Stimulated activated CD4-positive, alpha-beta T cell treated with anti-CD3 and anti-CD28 coated beads, Interleukin-4, amount 100 ng/mL, for 4 hours (primary cell): ENCODE measurements around the gene ZCCHC8.
"Not testable (repeated sequence)": the region's sequence is repeated elsewhere in the genome, so short reads cannot be mapped to it uniquely, and the experiment has no call there.

Experiments used
- DNase-seq, 2 experiments: peaks; one replicate each; pipeline ENCODE4 v3.0.0-alpha.2; 2020

Gene ZCCHC8

DNA sequence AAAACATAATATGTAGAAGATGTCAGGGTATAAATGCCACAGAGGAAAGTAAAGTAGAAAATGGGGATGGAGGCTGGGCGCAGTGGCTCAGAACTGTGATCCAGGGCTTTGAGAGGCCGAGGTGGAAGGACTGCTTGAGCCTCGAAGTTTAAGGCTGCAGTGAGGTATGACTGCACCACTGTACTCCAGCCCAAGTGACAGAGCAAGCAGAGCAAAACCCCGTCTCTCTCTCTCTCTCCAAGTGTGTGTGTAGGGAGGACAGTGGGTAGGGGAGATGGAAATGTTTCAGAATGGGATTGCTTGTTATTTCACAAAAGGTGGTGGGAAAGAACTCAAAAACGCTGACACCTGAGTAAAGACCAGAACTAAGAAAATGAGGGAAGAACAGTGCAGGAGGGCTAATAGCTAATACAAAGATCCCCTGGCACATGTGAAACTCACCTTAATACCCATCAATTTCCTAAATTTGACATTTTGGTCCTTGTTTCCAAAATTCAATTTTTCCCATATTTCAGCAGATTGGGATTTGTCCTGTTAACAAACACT is 5.7 kb upstream of the ZCCHC8 start:
- no peak for DNase-seq

DNA sequence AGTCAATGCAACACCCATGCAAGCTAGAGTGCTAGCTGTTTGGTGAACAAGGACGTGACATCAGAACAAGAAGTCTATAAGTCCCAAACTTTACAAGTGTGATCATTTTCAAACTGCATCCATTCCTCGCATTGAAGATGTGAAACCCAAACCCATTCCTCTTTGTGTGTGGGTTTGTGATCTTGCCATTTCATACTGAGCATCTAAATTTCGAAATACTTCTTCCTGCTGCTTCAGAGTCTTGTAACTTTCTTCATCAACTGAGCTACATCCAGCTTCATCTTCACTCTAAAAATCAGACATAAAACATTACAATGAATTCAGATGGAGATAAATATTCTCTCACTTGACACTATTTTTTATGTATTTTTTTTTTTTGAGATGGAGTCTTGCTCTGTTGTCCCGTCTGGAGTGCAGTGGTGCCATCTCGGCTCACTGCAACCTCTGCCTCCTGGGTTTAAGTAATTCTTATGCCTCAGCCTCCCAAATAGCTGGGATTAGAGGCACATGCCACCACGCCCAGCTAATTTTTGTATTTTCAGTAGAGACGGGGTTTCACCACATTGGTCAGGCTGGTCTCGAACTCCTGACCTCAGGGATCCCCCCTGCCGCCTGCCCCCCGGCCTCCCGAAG is 4.8 kb upstream of the ZCCHC8 start:
- no peak for DNase-seq

DNA sequence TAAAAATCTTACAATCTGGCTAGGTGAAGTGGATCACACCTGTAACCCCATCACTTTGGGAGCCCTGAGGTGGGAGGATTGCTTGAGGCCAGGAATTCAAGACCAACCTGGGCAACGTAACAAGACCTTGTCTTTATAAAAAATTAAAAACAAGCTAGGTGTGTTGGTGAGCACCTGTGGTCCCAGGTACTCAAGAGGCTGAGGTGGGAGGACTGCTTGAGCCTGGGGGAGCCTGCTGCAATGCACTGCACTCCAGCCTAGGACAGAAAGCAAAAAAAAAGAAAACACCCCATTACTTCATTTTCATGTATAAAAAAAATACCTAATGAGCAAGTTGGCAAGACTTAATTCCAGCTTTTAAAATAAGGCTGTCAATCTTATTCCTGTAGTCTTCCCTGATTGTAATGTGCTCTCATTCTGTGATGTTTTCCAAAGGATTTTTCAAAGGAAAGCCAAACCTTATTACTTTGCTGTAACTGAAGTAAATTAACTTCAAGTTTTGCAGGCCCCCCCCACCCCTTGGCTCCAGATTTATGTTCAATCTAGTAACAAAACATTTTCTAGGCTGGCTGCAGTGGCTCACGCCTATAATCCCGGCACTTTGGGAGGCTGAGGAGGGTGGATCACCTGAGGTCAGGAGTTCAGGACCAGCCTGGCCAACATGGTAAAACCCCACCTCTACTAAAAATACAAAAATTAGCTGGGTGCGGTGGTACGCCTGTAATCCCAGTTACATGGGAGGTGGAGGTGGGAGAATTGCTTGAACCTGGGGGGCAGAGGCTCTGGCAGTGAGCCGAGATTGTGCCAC is 3.3 kb upstream of the ZCCHC8 start:
- DNase-seq: no peak

DNA sequence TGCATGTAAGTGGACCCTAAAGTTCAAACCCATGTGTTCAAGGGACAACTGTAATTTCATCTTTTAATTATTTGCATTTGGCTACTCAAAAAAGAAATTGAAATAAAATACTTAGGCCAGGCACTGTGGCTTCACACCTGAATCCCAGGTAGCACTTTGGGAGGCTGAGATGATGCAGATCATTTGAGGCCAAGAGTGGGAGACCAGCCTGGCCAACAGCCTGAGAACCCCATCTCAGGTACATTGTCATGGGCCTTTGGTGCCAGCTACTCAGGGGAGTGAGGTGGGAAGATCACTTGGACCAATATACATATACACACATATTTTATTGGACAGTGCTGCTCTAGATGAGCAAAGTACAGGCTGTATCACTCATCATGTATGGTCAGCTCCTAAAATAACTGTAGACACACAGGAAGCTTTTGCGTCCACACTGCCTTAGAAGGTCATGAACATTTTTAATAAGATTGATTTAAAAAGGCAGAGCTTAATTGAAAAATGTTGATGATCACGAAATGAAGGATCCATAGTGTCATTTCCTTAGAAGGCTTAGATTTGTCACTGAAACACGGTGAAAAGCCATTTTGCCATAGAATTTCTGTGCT is 2.5 kb upstream of the ZCCHC8 start:
- DNase-seq: no peak

DNA sequence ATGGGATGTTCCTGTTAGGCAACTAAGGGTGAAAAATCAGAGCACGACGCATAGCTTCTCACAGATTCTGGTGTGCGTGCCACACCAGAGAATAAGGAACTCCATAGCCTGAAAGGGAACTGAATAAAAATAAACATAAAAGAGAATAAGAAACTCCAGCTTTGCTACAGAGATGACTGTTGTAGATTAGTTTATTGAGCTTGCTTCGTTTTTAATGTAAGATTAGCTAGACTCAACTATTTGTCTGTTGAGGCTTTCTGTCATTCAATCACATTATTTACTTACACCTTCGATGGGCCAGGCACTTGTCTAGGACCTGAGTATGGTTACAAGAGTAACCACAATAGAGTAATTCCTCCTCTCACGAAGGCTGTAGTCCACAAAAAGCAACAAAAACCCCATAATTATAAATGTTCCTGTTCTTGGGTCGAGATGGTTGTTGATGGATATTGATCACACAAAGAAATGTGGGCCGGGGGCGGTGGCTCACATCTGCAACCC is 807 bp upstream of the ZCCHC8 start:
- DNase-seq: no peak

DNA sequence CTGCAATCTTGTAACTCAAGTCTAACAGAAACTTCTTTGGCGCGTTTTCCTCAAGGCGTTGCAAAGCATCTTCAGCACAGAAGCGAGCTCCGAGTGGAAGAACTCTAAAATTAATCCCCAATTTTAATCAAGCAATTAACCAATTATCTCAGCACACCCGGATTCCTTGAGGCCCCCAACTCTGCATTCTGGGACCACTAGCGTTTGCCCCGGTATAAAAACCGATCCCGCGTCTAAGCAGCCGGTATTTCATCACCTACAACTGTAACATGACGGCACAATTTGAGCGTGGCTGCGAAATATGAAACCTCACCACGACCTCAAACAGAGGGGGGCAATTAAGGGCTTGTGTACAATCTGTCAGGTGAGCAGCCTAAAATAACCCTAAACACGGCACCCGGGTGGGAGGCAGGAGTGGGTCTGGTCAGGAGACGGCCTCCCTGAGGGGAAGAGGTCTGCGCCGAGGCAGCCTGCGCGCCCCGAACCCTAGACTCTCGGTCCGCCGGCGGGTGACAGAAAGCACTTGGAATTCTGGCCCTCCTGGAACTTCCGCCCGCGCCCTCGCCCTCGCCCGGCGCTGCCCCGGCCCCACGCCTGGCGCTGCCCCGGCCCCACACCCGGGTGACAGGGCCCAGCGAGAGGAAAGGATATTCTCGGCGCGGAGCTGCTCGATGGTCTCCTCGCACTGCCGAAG is 594 bp downstream of the ZCCHC8 start:
- DNase-seq: peak in 1 of 2 experiments; percentile 32

DNA sequence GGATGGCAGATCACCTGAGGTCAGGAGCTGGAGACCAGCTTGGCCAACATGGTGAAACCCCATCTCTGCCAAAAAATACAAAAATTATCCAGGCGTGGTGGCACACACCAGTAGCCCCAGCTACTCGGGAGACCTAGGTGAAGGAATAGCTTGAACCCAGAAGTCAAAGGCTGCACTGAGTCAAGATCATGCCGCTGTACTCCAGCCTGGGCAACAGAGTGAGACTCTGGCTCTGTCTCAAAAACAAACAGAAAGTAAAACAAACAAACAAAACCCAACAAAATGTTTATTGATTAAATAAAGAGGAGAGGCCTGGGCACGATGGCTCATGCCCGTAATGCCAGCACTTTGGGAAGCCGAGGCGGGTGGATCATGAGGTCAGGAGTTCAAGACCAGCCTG is 5.5 kb downstream of the ZCCHC8 start:
- DNase-seq: no peak

DNA sequence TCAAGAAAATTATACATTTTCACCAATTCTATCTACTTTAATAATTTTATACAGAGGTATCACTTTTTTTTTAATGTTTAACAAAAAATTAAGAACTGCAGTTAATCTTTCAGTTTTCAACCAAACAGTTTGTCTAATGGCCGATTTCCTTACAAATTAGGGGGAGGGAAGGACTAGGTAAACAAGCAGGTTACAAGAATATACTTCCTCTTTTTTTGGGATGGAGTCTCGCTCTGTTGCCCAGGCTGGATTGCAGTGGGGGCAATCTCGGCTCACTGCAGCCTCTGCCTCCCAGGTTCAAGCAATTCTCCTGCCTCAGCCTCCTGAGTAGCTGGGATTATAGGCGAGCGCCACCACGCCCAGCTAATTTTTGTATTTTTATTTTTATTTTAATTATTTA is 7.5 kb downstream of the ZCCHC8 start:
- not testable (repeated sequence) for DNase-seq

DNA sequence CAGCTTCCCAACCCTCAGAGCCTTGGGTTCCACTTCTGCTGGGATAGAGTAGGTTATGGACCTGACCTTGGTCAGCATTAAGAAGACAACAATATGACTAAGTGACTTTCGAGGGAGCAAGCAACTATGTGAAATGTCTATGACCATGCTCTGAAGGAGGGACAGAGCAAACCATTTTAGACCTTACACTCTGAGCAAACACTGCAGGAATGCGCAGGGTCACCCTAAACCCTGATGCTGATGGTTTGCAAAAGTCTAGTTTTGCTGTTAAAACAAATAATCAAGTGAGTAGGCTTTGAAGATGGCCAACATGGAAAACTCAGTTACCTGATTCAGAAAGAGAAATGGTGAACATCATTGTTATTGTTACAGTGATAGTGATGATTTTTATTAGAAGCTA is 8.7 kb downstream of the ZCCHC8 start:
- no peak for DNase-seq

DNA sequence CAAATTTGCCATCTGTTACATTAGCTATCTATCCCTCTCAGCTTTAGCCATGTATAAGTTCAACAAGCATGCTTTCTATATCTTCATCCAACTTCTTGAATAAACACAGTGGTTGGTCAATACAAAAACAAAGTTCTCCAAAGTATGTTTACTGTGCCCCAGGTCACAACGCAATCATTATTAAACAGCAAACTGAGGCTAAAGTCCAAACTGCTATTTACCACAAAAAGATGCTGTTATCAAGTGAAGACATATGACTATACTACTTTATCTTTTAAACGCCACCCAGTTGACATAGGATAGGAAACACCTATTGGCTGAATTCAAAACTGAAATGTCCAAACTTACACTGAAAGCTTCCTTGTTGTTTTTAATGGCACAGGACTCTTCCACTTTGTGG is 11.7 kb downstream of the ZCCHC8 start:
- DNase-seq: no peak

DNA sequence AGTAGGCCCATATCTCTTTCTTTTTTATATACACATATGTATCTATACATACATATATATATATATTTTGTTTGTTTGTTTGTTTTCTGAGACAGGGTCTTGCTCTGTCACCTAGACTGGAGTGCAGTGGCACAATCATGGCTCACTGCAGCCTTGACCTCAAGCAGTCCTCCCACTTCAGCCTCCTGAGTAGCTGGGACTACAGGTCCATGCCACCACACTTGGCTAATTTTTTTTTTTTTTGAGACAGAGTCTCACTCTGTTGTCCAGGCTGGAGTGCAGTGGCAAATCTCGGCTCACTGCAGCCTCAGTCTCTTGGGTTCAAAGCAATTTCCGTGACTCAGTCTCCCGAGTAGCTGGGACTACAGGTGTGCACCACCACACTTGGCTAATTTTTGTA is 12.9 kb downstream of the ZCCHC8 start:
- not testable (repeated sequence) for DNase-seq

DNA sequence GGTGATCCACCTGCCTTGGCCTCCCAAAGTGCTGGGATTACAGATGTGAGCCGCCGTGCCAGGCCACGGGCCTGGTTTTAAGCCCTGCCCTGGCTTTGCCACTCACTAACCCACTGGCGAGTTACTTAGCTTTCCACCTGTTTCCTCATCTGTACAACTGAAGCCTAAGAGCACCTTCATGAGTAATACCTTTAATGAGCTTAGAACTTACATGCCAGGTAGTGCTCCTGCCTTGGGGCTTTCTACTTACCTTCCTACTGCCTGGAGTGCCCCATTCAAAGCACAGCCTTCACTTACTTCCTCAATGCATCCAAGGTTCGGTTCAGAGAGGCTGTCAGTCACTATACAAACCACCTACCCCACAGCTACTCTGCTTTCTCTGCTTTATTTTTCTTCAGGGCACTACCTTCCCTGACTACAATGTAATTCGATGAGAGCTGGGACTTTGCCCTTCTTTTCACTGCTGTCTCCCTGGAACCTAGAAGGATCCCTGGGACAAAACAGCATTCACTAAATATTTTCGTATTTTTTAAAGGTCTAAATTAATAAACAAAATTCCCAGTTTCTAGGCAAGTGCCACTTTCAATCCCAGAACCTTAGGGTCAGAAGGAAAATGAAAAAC is 13.8 kb downstream of the ZCCHC8 start:
- no peak for DNase-seq

DNA sequence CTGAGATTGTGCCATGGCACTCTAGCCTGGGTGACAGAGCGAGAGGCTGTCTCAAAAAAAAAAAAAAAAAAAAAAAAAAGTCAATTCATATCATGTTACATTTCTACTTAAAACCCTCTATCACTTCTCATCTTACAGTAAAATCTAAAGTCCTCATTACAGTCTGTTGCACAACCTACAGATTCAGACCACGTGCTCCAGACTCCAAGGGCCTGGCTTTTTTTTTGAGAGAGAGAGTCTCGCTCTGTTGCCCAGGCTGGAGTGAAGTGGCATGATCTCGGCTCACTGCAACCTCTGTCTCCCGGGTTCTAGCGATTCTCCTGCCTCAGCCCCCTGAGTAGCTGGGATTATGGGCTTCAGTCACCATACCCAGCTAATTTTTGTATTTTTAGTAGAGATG is 14.4 kb downstream of the ZCCHC8 start:
- DNase-seq: not testable (repeated sequence)

DNA sequence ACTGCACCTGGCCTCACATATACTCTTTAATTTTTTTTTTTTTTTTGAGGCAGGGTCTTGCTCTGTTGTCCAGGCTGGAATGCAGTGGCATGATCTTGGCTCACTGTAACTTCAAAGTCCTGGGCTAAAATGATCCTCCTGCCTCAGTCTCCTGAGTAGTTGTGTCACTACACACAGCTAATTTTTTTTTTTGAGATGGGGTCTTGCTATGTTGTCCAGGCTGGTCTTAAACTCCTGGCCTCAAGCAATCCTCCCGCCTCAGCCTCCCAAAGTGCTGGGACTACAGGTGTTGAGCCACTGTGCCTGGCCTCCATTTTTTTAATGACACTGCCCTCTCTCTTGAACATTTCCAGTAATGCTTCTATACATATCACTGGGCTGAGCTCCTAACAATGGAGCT is 16.3 kb downstream of the ZCCHC8 start:
- not testable (repeated sequence) for DNase-seq

DNA sequence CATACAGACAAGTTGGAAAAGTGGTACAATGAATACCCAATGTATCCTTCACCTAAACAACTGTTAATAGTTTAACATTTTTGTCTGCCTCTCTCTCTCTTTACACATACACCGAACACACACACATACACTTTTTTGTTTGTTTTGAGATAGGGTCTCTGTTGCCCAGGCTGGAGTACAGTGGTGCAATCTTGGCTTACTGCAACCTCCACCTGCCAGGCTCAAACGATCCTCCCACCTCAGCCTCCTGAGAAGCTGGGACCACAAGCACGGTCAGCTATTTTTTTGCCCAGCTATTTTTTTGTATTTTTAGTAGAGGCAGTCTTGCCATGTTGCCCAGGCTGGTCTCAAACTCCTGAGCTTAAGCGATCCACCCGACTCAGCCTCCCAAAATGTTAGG is 16.8 kb downstream of the ZCCHC8 start:
- DNase-seq: no peak

DNA sequence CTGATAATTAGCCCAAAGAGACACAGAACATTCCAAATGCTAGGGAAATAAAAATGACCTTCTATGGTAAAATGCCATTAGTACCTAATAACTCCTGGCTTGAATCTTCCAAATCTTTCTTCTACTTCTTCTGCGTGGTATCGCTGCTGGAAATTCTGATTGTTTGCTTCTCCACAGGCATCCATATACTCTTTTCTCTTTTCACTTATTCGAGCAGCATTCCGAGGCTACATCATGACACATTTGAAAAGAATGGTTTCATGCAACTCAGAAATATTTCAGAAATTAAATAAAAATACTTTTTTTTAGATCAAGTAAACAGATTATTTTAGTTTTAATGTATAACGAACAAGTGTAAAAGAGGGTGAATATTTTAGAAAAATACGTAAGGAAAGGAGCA is 18.9 kb downstream of the ZCCHC8 start:
- no peak for DNase-seq

DNA sequence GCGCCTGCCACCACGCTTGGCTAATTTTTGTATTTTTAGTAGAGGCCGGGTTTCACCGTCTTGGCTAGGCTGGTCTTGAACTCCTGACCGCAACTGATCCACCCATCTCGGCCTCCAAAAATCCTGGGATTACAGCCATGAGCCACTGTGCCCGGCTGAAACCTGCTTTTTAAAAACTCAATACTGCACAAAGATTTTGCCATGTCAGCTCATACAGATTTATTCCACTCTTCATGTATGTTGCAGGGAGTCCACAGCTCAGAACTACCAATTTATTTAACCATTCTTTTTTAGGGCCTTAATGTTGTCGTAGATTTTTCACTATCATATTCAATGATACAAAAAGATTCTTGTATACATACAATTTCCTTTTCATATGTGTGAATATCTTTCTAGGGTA is 20.0 kb downstream of the ZCCHC8 start:
- DNase-seq: no peak

DNA sequence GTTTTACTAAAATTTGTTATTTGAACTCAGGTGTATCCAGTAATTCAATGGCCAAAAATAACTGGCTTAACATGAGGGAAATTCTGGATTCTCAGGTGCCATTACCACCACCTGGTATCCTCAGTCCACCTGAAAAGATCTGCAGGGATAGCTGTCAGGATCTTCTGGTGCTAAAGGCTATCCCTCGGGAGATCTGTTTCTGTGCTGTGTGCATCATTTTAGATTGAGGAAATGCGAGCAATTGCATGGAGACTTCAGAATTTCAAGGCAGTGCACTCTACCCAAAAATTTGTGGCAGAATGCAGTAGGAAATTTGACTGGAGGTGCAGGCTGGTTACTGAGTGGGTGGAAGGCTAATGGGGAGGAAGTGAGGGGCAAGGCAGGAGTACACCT is 26.4 kb downstream of the ZCCHC8 start:
- DNase-seq: no peak

DNA sequence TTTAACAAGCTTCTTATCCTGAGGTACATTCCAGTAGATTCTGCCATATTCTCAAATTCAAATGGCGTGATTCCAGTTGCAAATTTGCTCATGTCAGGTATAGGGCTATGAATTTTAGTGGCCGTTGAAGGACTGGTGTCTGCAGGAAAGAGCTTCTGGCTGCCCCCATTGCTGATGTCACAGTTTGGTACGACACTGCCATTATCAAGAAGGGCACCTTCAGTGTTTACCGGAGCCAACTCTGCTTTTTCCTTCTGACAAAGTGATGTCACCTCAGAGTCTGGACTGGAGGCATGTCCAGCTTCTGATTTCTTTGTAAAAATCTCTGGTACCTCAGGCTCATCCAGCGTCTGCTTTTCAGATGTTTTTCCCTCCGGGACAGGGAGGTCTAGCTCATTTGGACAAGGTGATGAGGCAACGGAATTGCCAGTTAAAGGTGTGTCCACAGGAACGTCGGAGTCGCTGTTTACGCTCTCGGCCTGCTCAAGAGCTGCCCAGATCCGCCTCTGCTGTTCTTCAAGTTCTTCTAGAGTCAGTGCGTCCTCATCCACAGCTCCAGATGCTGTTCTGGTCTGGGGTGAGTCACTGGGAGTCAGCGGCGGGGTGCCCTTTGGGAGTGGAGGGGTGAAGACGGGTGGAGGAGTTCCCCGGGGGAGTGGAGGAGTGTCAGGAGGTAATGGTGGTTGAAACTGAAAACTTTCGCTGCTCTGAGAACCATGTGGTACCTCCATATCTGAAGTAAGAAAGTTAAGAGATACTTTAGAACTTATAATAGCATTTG is 27.0 kb downstream of the ZCCHC8 start:
- peak; percentile 19 to 30 for DNase-seq

DNA sequence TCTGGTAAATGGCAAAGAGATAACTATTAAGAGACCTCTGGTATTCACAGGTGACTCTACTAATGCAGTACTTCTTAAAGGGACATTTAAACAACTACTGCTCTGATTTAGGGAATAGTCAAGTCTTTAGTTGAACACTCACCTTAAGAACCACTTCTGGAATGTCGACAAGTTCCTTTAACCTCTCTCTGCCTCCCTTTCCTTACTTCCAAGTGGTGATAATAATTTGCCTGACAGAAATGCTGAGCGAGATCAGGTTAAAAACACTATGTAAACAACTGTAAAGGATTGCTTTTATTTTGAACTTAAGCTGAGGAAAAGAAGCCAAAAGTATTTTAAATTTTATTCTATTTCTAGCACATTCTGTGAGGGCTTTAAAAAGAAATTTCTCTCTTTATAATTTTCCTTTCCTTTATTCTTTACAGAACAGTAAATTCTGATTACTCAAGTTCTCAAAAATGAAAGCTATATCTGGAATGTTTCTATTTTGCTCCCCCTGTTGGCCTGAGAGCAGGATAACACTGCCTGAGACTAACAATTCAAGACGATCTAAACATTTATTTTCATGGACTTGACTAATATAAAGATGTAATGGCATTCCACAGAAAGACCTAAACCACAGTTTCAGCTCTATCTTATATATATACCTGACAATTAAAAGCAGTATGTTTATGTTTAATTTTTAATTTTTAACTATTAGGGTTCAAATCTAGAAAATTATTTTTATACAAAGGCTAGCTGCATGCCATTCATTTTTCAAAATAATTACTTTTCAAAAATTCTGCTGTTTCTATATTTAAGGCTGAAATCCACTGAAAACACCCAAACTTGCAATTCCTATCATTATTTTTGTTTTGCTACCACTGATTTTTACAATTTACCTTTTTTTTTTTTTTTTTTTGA is 29.2 kb downstream of the ZCCHC8 start:
- DNase-seq: no peak

DNA sequence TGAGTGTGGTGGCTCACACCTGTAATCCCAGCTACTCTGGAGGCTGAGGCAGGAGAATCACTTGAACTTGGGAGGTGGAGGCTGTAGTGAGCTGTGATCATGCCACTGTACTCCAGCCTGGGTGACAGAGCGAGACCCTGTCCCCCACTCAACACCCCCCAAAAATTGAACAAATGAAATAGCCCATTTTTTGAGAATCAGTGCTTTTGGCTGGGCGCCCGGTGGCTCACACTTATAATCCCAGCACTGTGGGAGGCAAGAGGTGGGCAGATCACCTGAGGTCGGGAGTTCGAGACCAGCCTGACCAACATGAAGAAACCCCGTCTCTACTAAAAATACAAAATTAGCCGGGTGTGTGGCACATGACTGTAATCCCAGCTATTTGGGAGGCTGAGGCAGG is 30.2 kb downstream of the ZCCHC8 start:
- not testable (repeated sequence) for DNase-seq
